Adrenal gland (tissue), 12 donors: ENCODE data around the gene IFNL1. TPM values are rescaled to one million over a fixed set of nuclear protein-coding genes. Genes with fewer than 3 reads are reported as not detected.

Experiments used
- DNase-seq, 7 donors: peaks; one replicate each; pipeline ENCODE4 v3.0.0-alpha.2; 2019 to 2020
- H3K27ac ChIP-seq, 5 donors: fragments of 200-600 bp; sonication (generic) in 4 of 5; 1 replicate in 3 of 5; 2 replicates in 2 of 5; pipeline versions ENCODE4 v1.5.1 to v1.8.0; 2016 to 2020; ENCODE audit warnings: mild to moderate bottlenecking in 1 of 5
- H3K27me3 ChIP-seq: fragments of 200-600 bp; 2 replicates; pipeline ENCODE4 v1.8.0; 2021
- H3K36me3 ChIP-seq, 2 donors: fragments of 200-600 bp; replicated peaks in 1 of 2; 1 replicate in 1 of 2; 2 replicates in 1 of 2; pipeline versions ENCODE4 v1.5.1 to v1.8.0; 2018 to 2022
- H3K4me1 ChIP-seq, 2 donors: fragments of 200-600 bp; replicated peaks in 1 of 2; 1 replicate in 1 of 2; 2 replicates in 1 of 2; pipeline versions ENCODE4 v1.5.1 to v1.8.0; 2018 to 2021
- H3K4me3 ChIP-seq, 4 donors: fragments of 200-600 bp; sonication (generic) in 3 of 4; one replicate each; pipeline ENCODE4 v1.5.1; 2016 to 2018
- H3K9me3 ChIP-seq, 3 donors: fragments of 200-600 bp; sonication (generic) in 1 of 3; replicated peaks in 1 of 3; 1 replicate in 2 of 3; 2 replicates in 1 of 3; pipeline versions ENCODE4 v1.5.1 to v1.8.0; 2016 to 2021
- CTCF ChIP-seq, 6 experiments: fragments of 450-650 bp in 4 of 6; fragments of 200-600 bp in 2 of 6; sonication (generic) in 1 of 6; IDR thresholded peaks; 1 replicate in 5 of 6; 2 replicates in 1 of 6; pipeline versions ENCODE4 v1.5.1 to v1.8.0; 2016 to 2021; ENCODE audit warnings: antibody characterized with exemption in 6 of 6, mild to moderate bottlenecking in 2 of 6, moderate library complexity in 1 of 6
- POLR2A ChIP-seq, 2 donors: fragments of 450-650 bp; IDR thresholded peaks; one replicate each; pipeline ENCODE4 v1.6.1; 2017; ENCODE audit warnings: antibody characterized with exemption in 2 of 2, mild to moderate bottlenecking in 2 of 2, moderate library complexity in 1 of 2
- WGBS, 4 donors: extraction: QIAGEN DNeasy Blood & Tissue Kit in 2 of 4; methylation state at CpG; one replicate each; pipeline versions ENCODE4 v1.1.5 to v1.1.7; 2013 to 2017; 5-methylcytosine and 5-hydroxymethylcytosine counted together
- intact Hi-C, 2 donors: fragments of 100-400 bp; cut with DNase I; formaldehyde crosslinking; loops; one replicate each; pipeline versions ENCODE4 v1.14.1 to v1.15.0; 2022 to 2023
- polyA plus RNA-seq, 3 donors: library from polyadenylated mRNA; stranded (reverse); fragments of 200-250 nt in 2 of 3; fragments of 350-450 nt in 1 of 3; fragmentation: Illumina TruSeq in 1 of 3; extraction: RNeasy Lipid Tissue Mini Kit (QIAGEN cat#74804) in 1 of 3; gene quantifications; one replicate each; pipeline ENCODE4 v1.2.3, GENCODE V29; 2013 to 2014
- total RNA-seq, 9 donors: library from RNA; depleted of rRNA in 4 of 9; stranded (reverse); fragments of >200 nt in 4 of 9; fragments of 120-200 nt in 1 of 9; fragmentation: NEBNext Ultra II Directional in 1 of 9; extraction: Animal tissue kit (Norgen Biotek cat#: 25700) in 1 of 9; gene quantifications; one replicate each; pipeline versions ENCODE4 v1.1.0 to v1.2.4, GENCODE V29; 2013 to 2023
- donor health status: healthy with polysubstance abuse.
- donor health status: Bipolar disorder and iron deficiency.
- donor health status: DM: yes; HTN: yes; CAD: no.
- donor health status: DM: no; HTN: no; CAD: no.
- donor health status: DM: no; HTN: no; CAD: no.
- donor health status: DM: yes; HTN: yes; CAD: no.

The IFNL1 gene
- total and polyA plus RNA-seq, 12 donors, result not detected

GRCh38 chr19:39282021-39282420 is 14.2 kb upstream of the IFNL1 start:
- no peak overlapping the region for H3K27ac ChIP-seq
- WGBS, 4 donors, result 36 to 67% (median 56%) methylated on average over 1 of the region's 1 CpG
- intact Hi-C loops, result no loop called here
- H3K36me3 ChIP-seq, result no peaks in the 10 kb centered on the region
- TF ChIP-seq POLR2A (IDR thresholded peaks at IDR 0.05) (no peak), CTCF (IDR thresholded peaks at IDR 0.05) (no peak)
- no peaks in the 10 kb centered on the region for H3K9me3 ChIP-seq
- no peaks in the 10 kb centered on the region for H3K4me1 ChIP-seq
- H3K4me3 ChIP-seq, result no peak overlapping the region
- no peak for DNase-seq
- no peaks in the 10 kb centered on the region for H3K27me3 ChIP-seq

- no peak overlapping the region for H3K4me3 ChIP-seq
- H3K36me3 ChIP-seq, result no peaks in the 10 kb centered on the region
- intact Hi-C loops, result no loop called here
- no peaks in the 10 kb centered on the region for H3K27me3 ChIP-seq
- no peak for DNase-seq
- 79 to 90% (median 83%) methylated on average over 1 of the region's 1 CpG for WGBS, 4 donors
- no peaks in the 10 kb centered on the region for H3K9me3 ChIP-seq
- H3K4me1 ChIP-seq, result no peaks in the 10 kb centered on the region
- H3K27ac ChIP-seq, result no peak overlapping the region
- TF ChIP-seq POLR2A (IDR thresholded peaks at IDR 0.05) (no peak), CTCF (IDR thresholded peaks at IDR 0.05) (no peak)
Observed at GRCh38 chr19:39284032-39284431, 12.2 kb upstream of the IFNL1 start.

GRCh38 chr19:39293394-39293793 is 2.8 kb upstream of the IFNL1 start:
- Histone ChIP-seq H3K9me3 (no peaks in the 10 kb centered on the region), H3K4me3 (no peak overlapping the region), H3K27me3 (peaks cover 4% of the 10 kb centered on the region), H3K36me3 (no peaks in the 10 kb centered on the region), H3K27ac (no peak overlapping the region), H3K4me1 (no peaks in the 10 kb centered on the region)
- WGBS, 4 donors, result 71 to 82% (median 78%) methylated on average over 4 of the region's 4 CpGs
- TF ChIP-seq CTCF (IDR thresholded peaks at IDR 0.05) (no peak), POLR2A (IDR thresholded peaks at IDR 0.05) (no peak)
- DNase-seq, result no peak
- intact Hi-C loops, result no loop called here

- H3K36me3 ChIP-seq, result no peaks in the 10 kb centered on the region
- no peak for TF ChIP-seq CTCF (IDR thresholded peaks at IDR 0.05)
- TF ChIP-seq POLR2A (IDR thresholded peaks at IDR 0.05), result no peak
- DNase-seq, result no peak
- 83 to 89% (median 87%) methylated on average over 4 of the region's 4 CpGs for WGBS, 4 donors
- H3K27me3 ChIP-seq, result peaks cover 6% of the 10 kb centered on the region
- intact Hi-C loops, result no loop called here
- no peaks in the 10 kb centered on the region for H3K9me3 ChIP-seq
- no peak overlapping the region for H3K4me3 ChIP-seq
- H3K4me1 ChIP-seq, result no peaks in the 10 kb centered on the region
- no peak overlapping the region for H3K27ac ChIP-seq
Observed at GRCh38 chr19:39296906-39297305, 699 bp downstream of the IFNL1 start.
